Heart right ventricle (tissue), 16 donors: ENCODE data around the gene GUCY2D. TPM values are rescaled to one million over a fixed set of nuclear protein-coding genes. Genes with fewer than 3 reads are reported as not detected.

Source experiments
- ATAC-seq, 8 donors: fragments of 200-7000 bp; cut with Tn5 transposase; one replicate each; pipeline ENCODE4 v1.9.1; 2020; ENCODE audit warnings: mild to moderate bottlenecking in 8 of 8, moderate library complexity in 8 of 8, moderate number of reproducible peaks in 1 of 8
- DNase-seq, 2 donors: peaks; one replicate each; pipeline ENCODE4 v3.0.0-alpha.2; 2020
- H3K27ac ChIP-seq, 10 donors: fragments of 200-600 bp; sonication (generic) in 2 of 10; one replicate each; pipeline versions ENCODE4 v1.5.0 to v1.8.0; 2020 to 2022; ENCODE audit warnings: mild to moderate bottlenecking in 3 of 10
- H3K27me3 ChIP-seq, 7 donors: fragments of 200-600 bp; one replicate each; pipeline ENCODE4 v1.8.0; 2021 to 2022; ENCODE audit warnings: mild to moderate bottlenecking in 2 of 7
- H3K36me3 ChIP-seq, 9 donors: fragments of 200-600 bp; sonication (generic) in 1 of 9; one replicate each; pipeline versions ENCODE4 v1.5.0 to v1.8.0; 2020 to 2022; ENCODE audit warnings: mild to moderate bottlenecking in 2 of 9
- H3K4me1 ChIP-seq, 9 donors: fragments of 200-600 bp; sonication (generic) in 1 of 9; one replicate each; pipeline versions ENCODE4 v1.5.0 to v1.8.0; 2020 to 2022; ENCODE audit warnings: mild to moderate bottlenecking in 4 of 9
- H3K4me3 ChIP-seq, 10 donors: fragments of 200-600 bp; sonication (generic) in 2 of 10; one replicate each; pipeline versions ENCODE4 v1.5.0 to v1.8.0; 2020 to 2022; ENCODE audit warnings: mild to moderate bottlenecking in 7 of 10, moderate library complexity in 2 of 10
- H3K9me3 ChIP-seq, 11 donors: fragments of 200-600 bp in 10 of 11; sonication (generic) in 2 of 11; one replicate each; pipeline versions ENCODE4 v1.5.0 to v1.8.0; 2013 to 2022; ENCODE audit warnings: mild to moderate bottlenecking in 2 of 11, control low read depth in 1 of 11, moderate library complexity in 1 of 11
- CTCF ChIP-seq, 9 donors: fragments of 200-600 bp; sonication (generic) in 2 of 9; IDR thresholded peaks; one replicate each; pipeline versions ENCODE4 v1.5.0 to v1.8.0; 2021 to 2022; ENCODE audit warnings: antibody characterized with exemption in 9 of 9, mild to moderate bottlenecking in 5 of 9, moderate library complexity in 1 of 9
- WGBS, 2 donors: extraction: QIAGEN DNeasy Blood & Tissue Kit; methylation state at CpG; one replicate each; pipeline ENCODE4 v1.1.7; 2013; ENCODE audit warnings: inconsistent platforms in 1 of 2; 5-methylcytosine and 5-hydroxymethylcytosine counted together
- intact Hi-C, 10 donors: fragments of 100-400 bp; cut with DNase I; formaldehyde crosslinking; loops; one replicate each; pipeline versions ENCODE4 v1.11.1 to v1.14.2; 2022
- polyA plus RNA-seq, 2 donors: library from polyadenylated mRNA; stranded (reverse); fragments of 200-250 nt; gene quantifications; one replicate each; pipeline ENCODE4 v1.2.3, GENCODE V29; 2013
- total RNA-seq, 10 donors: library from RNA; stranded (reverse); fragmentation: NEBNext Ultra II Directional in 3 of 10; extraction: Animal tissue kit (Norgen Biotek cat#: 25700) in 3 of 10; gene quantifications; one replicate each; pipeline versions ENCODE4 v1.2.1 to v1.2.4, GENCODE V29; 2021 to 2023
- donor health status: Arrhythmogenic right ventricular cardiomyopathy.
- donor health status: ischemic (EF 13 %, LVEDD 7.1; RV severe dilation, severe dysfunction).
- donor health status: healthy with polysubstance abuse.
- donor health status: DM: no; HTN: yes; CAD: no.
- donor health status: DM: no; HTN: no; CAD: no.
- donor health status: ischemic (EF 25% LVEDD 6.9; RV normal size, moderate dysfunction).
- donor health status: ischemic (EF 25% LVEDD 5.7; RV mildly dilated, moderate dysfunction).
- donor health status: healthy.
- donor health status: DM: yes; HTN: yes; CAD: no.
- donor health status: Ischemic cardiomyopathy.
- donor health status: ischemic (EF 35%, LVEDD 5.7; RV mildly dilated, moderate dysfunction).
- donor health status: nonischemic (EF 11% LVEDD 7.7; RV severe dilation, severe dysfunction).
- donor health status: DM: yes; HTN: yes; CAD: no.
- donor health status: PGD.
- donor health status: ischemic (EF 29% LVEDD 5.4; RV normal size, mild dysfunction).
- donor health status: nonischemic (EF 23%, LVEDD 6.1; RV moderate dilation, normal function).

GUCY2D gene
- total and polyA plus RNA-seq, 12 donors: 0.06 to 0.69 (median 0.36) TPM; not detected in 6

GRCh38 chr17:8047769-8048110 lies 45.3 kb downstream of the GUCY2D start:
- no peak for TF ChIP-seq CTCF (IDR thresholded peaks at IDR 0.05)
- peak in 1 of 8 donors; percentile 25 for ATAC-seq
- Histone ChIP-seq H3K4me3 (no peak overlapping the region), H3K36me3 (no peaks in the 10 kb centered on the region), H3K27ac (no peak overlapping the region), H3K4me1 (no peaks in the 10 kb centered on the region), H3K9me3 (no peaks in the 10 kb centered on the region), H3K27me3 (peaks cover 0 to 25% (median 0%) of the 10 kb centered on the region in 7 donors)
- intact Hi-C loops: loop anchor here in 4 of 10 donors (10.0 kb wide), 5 partner anchors 133 to 313 kb away; partner anchors contain the start of gene RNF227 (in 1 of the 4)
- no peak for DNase-seq
- 93 to 97% methylated on average over 4 of the region's 4 CpGs for WGBS, 2 donors

- peaks cover 0 to 25% (median 0%) of the 10 kb centered on the region in 7 donors for H3K27me3 ChIP-seq
- intact Hi-C loops: loop anchor here in 4 of 10 donors (10.0 kb wide), 5 partner anchors 133 to 313 kb away; partner anchors contain the start of gene RNF227 (in 1 of the 4)
- 88 to 89% methylated on average over 12 of the region's 12 CpGs for WGBS, 2 donors
- ATAC-seq (no peak), DNase-seq (no peak)
- H3K4me1 ChIP-seq: no peaks in the 10 kb centered on the region
- H3K27ac ChIP-seq: no peak overlapping the region
- no peaks in the 10 kb centered on the region for H3K9me3 ChIP-seq
- H3K4me3 ChIP-seq: no peak overlapping the region
- H3K36me3 ChIP-seq: no peaks in the 10 kb centered on the region
- no peak for TF ChIP-seq CTCF (IDR thresholded peaks at IDR 0.05)
These were observed 45.8 kb downstream of the GUCY2D start for GRCh38 chr17:8048236-8048635.

- intact Hi-C loops: loop anchor here in 4 of 10 donors (10.0 kb wide), 5 partner anchors 134 to 314 kb away; partner anchors contain the start of gene RNF227 (in 1 of the 4)
- Histone ChIP-seq H3K9me3 (no peaks in the 10 kb centered on the region), H3K36me3 (no peaks in the 10 kb centered on the region), H3K27ac (no peak overlapping the region), H3K27me3 (peaks cover 0 to 25% (median 0%) of the 10 kb centered on the region in 7 donors), H3K4me1 (no peaks in the 10 kb centered on the region), H3K4me3 (no peak overlapping the region)
- no peak for TF ChIP-seq CTCF (IDR thresholded peaks at IDR 0.05)
- no peak for DNase-seq
- ATAC-seq: no peak
- 91 to 92% methylated on average over 8 of the region's 8 CpGs for WGBS, 2 donors
These were observed 46.3 kb downstream of the GUCY2D start for GRCh38 chr17:8048736-8049135.

GRCh38 chr17:8051831-8052230 lies 49.4 kb downstream of the GUCY2D start:
- H3K4me3 ChIP-seq: no peak overlapping the region
- H3K27me3 ChIP-seq: peaks cover 0 to 30% (median 4%) of the 10 kb centered on the region in 7 donors
- ATAC-seq (no peak), DNase-seq (no peak)
- intact Hi-C loops: loop anchor here in 2 of 10 donors (10.0 kb wide), 1 partner anchor 307 kb away; no protein-coding TSS in a partner anchor
- no peak for TF ChIP-seq CTCF (IDR thresholded peaks at IDR 0.05)
- no peak overlapping the region for H3K27ac ChIP-seq
- no peaks in the 10 kb centered on the region for H3K36me3 ChIP-seq
- 88 to 91% methylated on average over 7 of the region's 7 CpGs for WGBS, 2 donors
- H3K4me1 ChIP-seq: peaks cover 0 to 19% (median 0%) of the 10 kb centered on the region in 9 donors
- H3K9me3 ChIP-seq: no peaks in the 10 kb centered on the region
